OCI-LY3 (cell line): ENCODE data around the gene RIN1.

ENCODE experiments used
- EZH2phosphoT487 ChIP-seq: fragments of 200-600 bp; shearing (Covaris generic); IDR thresholded peaks from 2 replicates; pipeline ENCODE4 v1.6.1; 2018; ENCODE audit warnings: antibody characterized with exemption, mixed run types, low read depth
- TF ChIP-seq, protein P1 (sequence below): fragments of 200-600, 300-600 bp; sonication (generic); IDR thresholded peaks from 2 replicates; pipeline ENCODE4 v1.5.1; 2014; ENCODE audit warnings: antibody characterized with exemption, low read length, low read depth

DNA sequence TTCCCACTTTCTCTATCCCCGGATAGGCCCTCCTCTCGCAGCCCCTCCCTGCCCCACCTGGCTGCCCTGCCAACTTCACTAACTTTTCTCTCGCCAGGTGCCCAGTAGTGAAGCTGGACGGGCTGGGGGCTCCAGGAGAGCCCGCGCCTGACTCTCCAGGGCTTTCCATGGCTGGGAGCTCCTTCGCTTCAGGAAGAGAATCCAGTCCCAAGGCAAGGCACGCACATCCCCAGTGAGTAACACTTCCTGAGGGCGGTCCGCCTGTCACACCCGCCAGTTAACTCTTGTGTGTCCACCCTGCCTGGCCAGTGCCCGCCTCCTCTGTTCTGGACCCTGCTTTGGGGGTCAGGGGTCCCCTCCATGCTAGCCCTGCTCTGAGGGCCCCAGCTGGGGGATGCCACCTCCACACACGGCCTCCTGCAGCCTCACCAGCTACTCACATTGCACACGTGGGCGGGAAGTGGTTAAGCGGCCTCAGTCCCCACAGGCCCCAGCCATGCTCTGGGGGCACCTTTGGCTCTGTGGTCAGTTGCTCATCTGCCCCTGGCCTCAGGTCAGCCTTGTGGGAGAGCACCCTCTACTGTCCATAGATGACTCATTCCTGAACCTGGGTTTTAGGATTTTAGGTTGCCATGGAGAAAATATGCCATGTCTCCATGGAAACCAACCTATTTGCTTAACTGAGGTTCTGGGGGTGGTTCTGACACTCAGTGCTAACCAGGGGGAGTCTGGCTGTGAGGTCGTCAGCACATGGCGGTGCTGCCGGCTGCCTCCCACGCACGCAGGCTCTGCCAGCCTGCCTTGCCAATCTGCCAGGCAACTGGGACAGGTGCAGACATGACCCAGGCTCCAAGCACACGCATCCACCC, at the start of gene RIN1:
- TF ChIP-seq EZH2phosphoT487 = no peak
- TF ChIP-seq, protein P1, sequence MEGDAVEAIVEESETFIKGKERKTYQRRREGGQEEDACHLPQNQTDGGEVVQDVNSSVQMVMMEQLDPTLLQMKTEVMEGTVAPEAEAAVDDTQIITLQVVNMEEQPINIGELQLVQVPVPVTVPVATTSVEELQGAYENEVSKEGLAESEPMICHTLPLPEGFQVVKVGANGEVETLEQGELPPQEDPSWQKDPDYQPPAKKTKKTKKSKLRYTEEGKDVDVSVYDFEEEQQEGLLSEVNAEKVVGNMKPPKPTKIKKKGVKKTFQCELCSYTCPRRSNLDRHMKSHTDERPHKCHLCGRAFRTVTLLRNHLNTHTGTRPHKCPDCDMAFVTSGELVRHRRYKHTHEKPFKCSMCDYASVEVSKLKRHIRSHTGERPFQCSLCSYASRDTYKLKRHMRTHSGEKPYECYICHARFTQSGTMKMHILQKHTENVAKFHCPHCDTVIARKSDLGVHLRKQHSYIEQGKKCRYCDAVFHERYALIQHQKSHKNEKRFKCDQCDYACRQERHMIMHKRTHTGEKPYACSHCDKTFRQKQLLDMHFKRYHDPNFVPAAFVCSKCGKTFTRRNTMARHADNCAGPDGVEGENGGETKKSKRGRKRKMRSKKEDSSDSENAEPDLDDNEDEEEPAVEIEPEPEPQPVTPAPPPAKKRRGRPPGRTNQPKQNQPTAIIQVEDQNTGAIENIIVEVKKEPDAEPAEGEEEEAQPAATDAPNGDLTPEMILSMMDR = peak; percentile 28
